ENCODE data around the gene FAM241A. TPM values are rescaled to one million over a fixed set of nuclear protein-coding genes. Genes with fewer than 3 reads are reported as not detected.

Gene FAM241A
- total RNA-seq, 1 experiment from 2014 or later: 10.9 TPM

DNA sequence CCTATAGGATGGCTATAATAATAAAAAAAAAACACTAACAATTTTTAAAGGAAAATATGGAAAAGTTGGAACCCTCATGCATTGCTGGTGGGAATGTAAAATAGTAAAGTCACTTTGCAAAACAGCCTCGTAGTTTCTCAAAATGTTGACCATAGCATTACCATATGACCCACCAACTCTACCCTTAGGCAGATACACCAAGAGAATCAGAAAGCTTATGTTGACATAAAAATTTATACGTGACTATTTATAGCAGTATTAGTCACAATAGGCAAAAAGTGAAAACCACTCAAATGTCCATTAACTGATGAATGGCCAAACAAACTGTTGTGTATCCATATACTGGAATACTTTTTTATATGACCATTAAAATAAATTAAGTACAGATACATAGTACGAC is 19.8 kb upstream of the FAM241A start:
- no peak for DNase-seq (ENCODE audit: unreplicated experiment)
- ChIA-PET POLR2A (interaction anchor here (1.1 to 1.9 kb wide), 3 partner anchors 10 to 43 kb away, joined by 3 to 7 read pairs (median 5); no protein-coding TSS in a partner anchor), CTCF (interaction anchor here (0.6 kb wide), 1 partner anchor 142 kb away, joined by 3 read pairs; no protein-coding TSS in a partner anchor)
- H3K27ac Mint-ChIP-seq (ENCODE audit: low read depth, unreplicated experiment): no peak overlapping the region
- H3K36me3 Mint-ChIP-seq (ENCODE audit: insufficient read depth, unreplicated experiment): no peaks in the 10 kb centered on the region
- no peaks in the 10 kb centered on the region for H3K9me3 Mint-ChIP-seq (ENCODE audit: unreplicated experiment)
- no peak overlapping the region for H3K4me3 Mint-ChIP-seq (ENCODE audit: unreplicated experiment)
- BruUV-seq (replicated peaks): no TSS peak
- H3K27me3 Mint-ChIP-seq (ENCODE audit: insufficient read depth, unreplicated experiment): no peaks in the 10 kb centered on the region
- intact Hi-C loops (cut with micrococcal nuclease): no loop called here
- TF ChIP-seq CTCF (IDR thresholded peaks at IDR 0.05; ENCODE audit: unreplicated experiment): no peak
- peaks cover 18% of the 10 kb centered on the region for H3K4me1 Mint-ChIP-seq (ENCODE audit: insufficient read depth, unreplicated experiment)

- no peak for DNase-seq (ENCODE audit: unreplicated experiment)
- H3K36me3 Mint-ChIP-seq (ENCODE audit: insufficient read depth, unreplicated experiment): no peaks in the 10 kb centered on the region
- peak overlapping the region; percentile 21 for H3K27ac Mint-ChIP-seq (ENCODE audit: low read depth, unreplicated experiment)
- ChIA-PET POLR2A (interaction anchor here (0.5 to 1.9 kb wide), 3 partner anchors 9 to 41 kb away, joined by 3 to 7 read pairs (median 4); no protein-coding TSS in a partner anchor), CTCF (interaction anchor here (0.6 to 0.9 kb wide), 3 partner anchors 90 to 303 kb away, joined by 3 to 4 read pairs (median 4); no protein-coding TSS in a partner anchor)
- no peaks in the 10 kb centered on the region for H3K27me3 Mint-ChIP-seq (ENCODE audit: insufficient read depth, unreplicated experiment)
- H3K9me3 Mint-ChIP-seq (ENCODE audit: unreplicated experiment): no peaks in the 10 kb centered on the region
- H3K4me3 Mint-ChIP-seq (ENCODE audit: unreplicated experiment): no peak overlapping the region
- BruUV-seq (replicated peaks): no TSS peak
- intact Hi-C loops (cut with micrococcal nuclease): no loop called here
- no peak for TF ChIP-seq CTCF (IDR thresholded peaks at IDR 0.05; ENCODE audit: unreplicated experiment)
- peaks cover 11% of the 10 kb centered on the region for H3K4me1 Mint-ChIP-seq (ENCODE audit: insufficient read depth, unreplicated experiment)
Measured at GRCh38 chr4:112127048-112127637, 18.1 kb upstream of the FAM241A start.

DNA sequence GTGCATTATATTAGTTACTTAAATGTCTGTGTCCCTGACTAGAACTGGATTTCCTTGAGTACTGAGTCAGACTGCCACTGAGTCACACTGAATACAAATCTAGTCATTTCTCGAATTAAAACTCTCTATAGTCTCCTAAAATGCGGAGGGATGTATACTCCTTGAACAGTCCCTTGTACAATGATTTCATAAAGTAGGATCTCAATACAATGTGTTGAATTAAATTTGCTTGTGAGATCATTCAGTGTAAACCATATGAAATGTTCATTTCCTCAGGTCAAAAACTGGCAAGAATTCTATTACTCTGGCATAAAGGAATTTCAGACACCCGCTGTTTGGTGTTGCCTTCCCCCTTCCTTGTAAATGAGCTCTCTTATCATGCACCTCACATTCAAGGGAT is 17.5 kb upstream of the FAM241A start:
- ChIA-PET POLR2A (interaction anchor here (0.6 to 1.6 kb wide), 4 partner anchors 11 to 47 kb away, joined by 3 to 4 read pairs (median 4); no protein-coding TSS in a partner anchor), CTCF (interaction anchor here (0.7 to 0.9 kb wide), 2 partner anchors 58 to 90 kb away, joined by 3 to 4 read pairs; no protein-coding TSS in a partner anchor)
- no peaks in the 10 kb centered on the region for H3K9me3 Mint-ChIP-seq (ENCODE audit: unreplicated experiment)
- no peak overlapping the region for H3K4me3 Mint-ChIP-seq (ENCODE audit: unreplicated experiment)
- BruUV-seq (replicated peaks): no TSS peak
- no peak for TF ChIP-seq CTCF (IDR thresholded peaks at IDR 0.05; ENCODE audit: unreplicated experiment)
- intact Hi-C loops (cut with micrococcal nuclease): no loop called here
- DNase-seq (ENCODE audit: unreplicated experiment): peak; percentile 37
- no peaks in the 10 kb centered on the region for H3K27me3 Mint-ChIP-seq (ENCODE audit: insufficient read depth, unreplicated experiment)
- H3K27ac Mint-ChIP-seq (ENCODE audit: low read depth, unreplicated experiment): peak overlapping the region; percentile 21
- H3K36me3 Mint-ChIP-seq (ENCODE audit: insufficient read depth, unreplicated experiment): no peaks in the 10 kb centered on the region
- peaks cover 11% of the 10 kb centered on the region for H3K4me1 Mint-ChIP-seq (ENCODE audit: insufficient read depth, unreplicated experiment)

GRCh38 chr4:112128452-112128851 is 16.8 kb upstream of the FAM241A start:
- peaks cover 4% of the 10 kb centered on the region for H3K36me3 Mint-ChIP-seq (ENCODE audit: insufficient read depth, unreplicated experiment)
- CTCF ChIA-PET: no interaction called here
- DNase-seq (ENCODE audit: unreplicated experiment): no peak
- H3K27ac Mint-ChIP-seq (ENCODE audit: low read depth, unreplicated experiment): peak overlapping the region; percentile 21
- POLR2A ChIA-PET: interaction anchor here (0.6 to 1.6 kb wide), 4 partner anchors 10 to 46 kb away, joined by 3 to 4 read pairs (median 4); no protein-coding TSS in a partner anchor
- no peak for TF ChIP-seq CTCF (IDR thresholded peaks at IDR 0.05; ENCODE audit: unreplicated experiment)
- no peaks in the 10 kb centered on the region for H3K9me3 Mint-ChIP-seq (ENCODE audit: unreplicated experiment)
- H3K4me3 Mint-ChIP-seq (ENCODE audit: unreplicated experiment): no peak overlapping the region
- intact Hi-C loops (cut with micrococcal nuclease): no loop called here
- BruUV-seq (replicated peaks): no TSS peak
- no peaks in the 10 kb centered on the region for H3K27me3 Mint-ChIP-seq (ENCODE audit: insufficient read depth, unreplicated experiment)
- H3K4me1 Mint-ChIP-seq (ENCODE audit: insufficient read depth, unreplicated experiment): peaks cover 11% of the 10 kb centered on the region
